H9 (cell line): ENCODE results near the gene PIK3C2A. TPM values are rescaled to one million over a fixed set of nuclear protein-coding genes. Genes with fewer than 3 reads are reported as not detected.

Experiments used
- DNase-seq: peaks from one replicate; pipeline ENCODE4 v3.0.0-alpha.2; 2017
- H2AFZ ChIP-seq: one replicate; pipeline ENCODE4 v1.6.1; 2013; ENCODE audit warnings: mild to moderate bottlenecking, low read length, control low read depth, moderate library complexity
- H2AK5ac ChIP-seq: 2 replicates; pipeline ENCODE4 v1.6.1; 2013; ENCODE audit warnings: low read length, control low read depth, mixed read lengths; ENCODE audit not compliant: insufficient read length
- H2BK120ac ChIP-seq: one replicate; pipeline ENCODE4 v1.6.1; 2013; ENCODE audit warnings: low read depth, mild to moderate bottlenecking, low read length, control low read depth, inconsistent platforms; ENCODE audit not compliant: poor library complexity, severe bottlenecking
- H2BK12ac ChIP-seq: 2 replicates; pipeline ENCODE4 v1.6.1; 2013; ENCODE audit warnings: low read length, control low read depth, mixed read lengths, low read depth; ENCODE audit not compliant: insufficient read length
- H2BK15ac ChIP-seq: 2 replicates; pipeline ENCODE4 v1.6.1; 2013; ENCODE audit warnings: low read depth, low read length, control low read depth
- H2BK20ac ChIP-seq: one replicate; pipeline ENCODE4 v1.6.1; 2013; ENCODE audit warnings: low read depth, mild to moderate bottlenecking, low read length, control low read depth, inconsistent platforms; ENCODE audit not compliant: poor library complexity, severe bottlenecking
- H2BK5ac ChIP-seq: 2 replicates; pipeline ENCODE4 v1.6.1; 2013; ENCODE audit warnings: low read length, control low read depth, mixed read lengths; ENCODE audit not compliant: insufficient read length
- H3K14ac ChIP-seq: 2 replicates; pipeline ENCODE4 v1.6.1; 2013; ENCODE audit warnings: low read length, control low read depth; ENCODE audit not compliant: insufficient read depth
- H3K18ac ChIP-seq: 2 replicates; pipeline ENCODE4 v1.6.1; 2013; ENCODE audit warnings: low read depth, mild to moderate bottlenecking, mixed read lengths, low read length, control low read depth; ENCODE audit not compliant: insufficient read length
- H3K23ac ChIP-seq: 2 replicates; pipeline ENCODE4 v1.6.1; 2013; ENCODE audit warnings: low read length, control low read depth, mixed read lengths, low read depth; ENCODE audit not compliant: insufficient read length
- H3K23me2 ChIP-seq: 2 replicates; pipeline ENCODE4 v1.6.1; 2013; ENCODE audit warnings: low read depth, mild to moderate bottlenecking, mixed read lengths, low read length, control low read depth; ENCODE audit not compliant: insufficient read length, poor library complexity, severe bottlenecking
- H3K27ac ChIP-seq: 2 replicates; pipeline ENCODE4 v1.5.1; 2013; ENCODE audit warnings: low read length, control low read depth, mixed read lengths, low read depth; ENCODE audit not compliant: insufficient read length
- H3K27me3 ChIP-seq: 2 replicates; pipeline ENCODE4 v1.6.1; 2013; ENCODE audit warnings: low read length, control low read depth, inconsistent platforms; ENCODE audit not compliant: insufficient read depth
- H3K4ac ChIP-seq: 2 replicates; pipeline ENCODE4 v1.6.1; 2013; ENCODE audit warnings: low read depth, mild to moderate bottlenecking, control low read depth, inconsistent platforms, low read length, moderate library complexity
- H3K4me1 ChIP-seq: 2 replicates; pipeline ENCODE4 v1.6.1; 2013; ENCODE audit warnings: low read length, control low read depth, inconsistent platforms; ENCODE audit not compliant: insufficient read depth
- H3K4me2 ChIP-seq: 2 replicates; pipeline ENCODE4 v1.6.1; 2013; ENCODE audit warnings: low read length, control low read depth, mixed read lengths; ENCODE audit not compliant: insufficient read length, insufficient read depth
- H3K56ac ChIP-seq: 2 replicates; pipeline ENCODE4 v1.6.1; 2013; ENCODE audit warnings: low read depth, mild to moderate bottlenecking, mixed read lengths, low read length, control low read depth; ENCODE audit not compliant: insufficient read length
- H3K79me1 ChIP-seq: 2 replicates; pipeline ENCODE4 v1.6.1; 2013; ENCODE audit warnings: low read depth, mild to moderate bottlenecking, moderate library complexity, low read length, control low read depth, inconsistent platforms; ENCODE audit not compliant: insufficient read depth, poor library complexity, severe bottlenecking
- H3K79me2 ChIP-seq: 2 replicates; pipeline ENCODE4 v1.6.1; 2013; ENCODE audit warnings: low read length, control low read depth, inconsistent platforms; ENCODE audit not compliant: insufficient read depth
- H3K9ac ChIP-seq: 2 replicates; pipeline ENCODE4 v1.6.1; 2013; ENCODE audit warnings: low read length, control low read depth, mixed read lengths; ENCODE audit not compliant: insufficient read length; ENCODE audit errors: extremely low read depth
- H3K9me3 ChIP-seq: one replicate; pipeline ENCODE4 v1.6.1; 2013; ENCODE audit warnings: low read depth, low read length, inconsistent platforms; ENCODE audit not compliant: control insufficient read depth
- H3T11ph ChIP-seq: one replicate; pipeline ENCODE4 v1.6.1; 2013; ENCODE audit warnings: mild to moderate bottlenecking, low read length, control low read depth, inconsistent platforms
- H4K20me1 ChIP-seq: one replicate; pipeline ENCODE4 v1.6.1; 2013; ENCODE audit not compliant: control insufficient read depth, insufficient read length, insufficient read depth
- H4K5ac ChIP-seq: 2 replicates; pipeline ENCODE4 v1.6.1; 2013; ENCODE audit warnings: low read depth, mild to moderate bottlenecking, mixed read lengths, low read length, control low read depth; ENCODE audit not compliant: insufficient read length
- H4K8ac ChIP-seq: replicated peaks from 2 replicates; pipeline ENCODE4 v1.6.1; 2013; ENCODE audit warnings: low read length, control low read depth, mixed read lengths, low read depth; ENCODE audit not compliant: insufficient read length
- H4K91ac ChIP-seq: 2 replicates; pipeline ENCODE4 v1.6.1; 2013; ENCODE audit warnings: low read depth, mild to moderate bottlenecking, moderate library complexity, mixed read lengths, low read length, control low read depth; ENCODE audit not compliant: insufficient read length
- H3K27ac Mint-ChIP-seq, 3 experiments: 2 replicates in 2 of 3; 3 replicates in 1 of 3; pipeline ENCODE4 v1.8.0; 2020 to 2021; ENCODE audit warnings: mixed read lengths in 3 of 3, mild to moderate bottlenecking in 1 of 3, moderate library complexity in 1 of 3
- H3K27me3 Mint-ChIP-seq: 2 replicates; pipeline ENCODE4 v1.8.0; 2021; ENCODE audit warnings: low read depth, mild to moderate bottlenecking, moderate library complexity, mixed read lengths
- H3K36me3 Mint-ChIP-seq, 3 experiments: 2 replicates in 2 of 3; 3 replicates in 1 of 3; pipeline ENCODE4 v1.8.0; 2020 to 2021; ENCODE audit warnings: low read depth in 3 of 3, mixed read lengths in 3 of 3; ENCODE audit not compliant: insufficient read depth in 1 of 3
- H3K4me1 Mint-ChIP-seq, 2 experiments: 2 replicates each; pipeline ENCODE4 v1.8.0; 2020; ENCODE audit warnings: mixed read lengths in 2 of 2
- H3K4me3 Mint-ChIP-seq, 2 experiments: 2 replicates in 1 of 2; 3 replicates in 1 of 2; pipeline ENCODE4 v1.8.0; 2020 to 2021; ENCODE audit warnings: mild to moderate bottlenecking in 2 of 2, mixed read lengths in 2 of 2, moderate library complexity in 1 of 2
- H3K9me3 Mint-ChIP-seq, 2 experiments: 2 replicates in 1 of 2; 3 replicates in 1 of 2; pipeline ENCODE4 v1.8.0; 2020; ENCODE audit warnings: mild to moderate bottlenecking in 2 of 2, mixed read lengths in 2 of 2, moderate library complexity in 1 of 2
- WGBS: extraction: QIAGEN DNeasy Blood & Tissue Kit; methylation state at CpG from one replicate; pipeline ENCODE4 v1.1.7; 2013; ENCODE audit warnings: missing lambda C conversion rate, low lambda C conversion rate, mixed read lengths; ENCODE audit not compliant: insufficient read length; ENCODE audit errors: extremely low coverage; 5-methylcytosine and 5-hydroxymethylcytosine counted together
- total RNA-seq: library from RNA; stranded (reverse); gene quantifications from 2 replicates; pipeline ENCODE4 v1.2.1, GENCODE V29; 2021
- TF ChIP-seq, protein P1 (sequence below): fragments of 200-600 bp; sonication (generic); conservative IDR thresholded peaks from 3 replicates; pipeline ENCODE4 v1.8.0; 2021; ENCODE audit warnings: antibody characterized with exemption, mild to moderate bottlenecking

Gene PIK3C2A
- total RNA-seq, 1 experiment from 2014 or later: 82.6 TPM

- Mint-ChIP-seq H3K27ac (no peak overlapping the region), H3K4me1 (peaks cover 17 to 23% of the 10 kb centered on the region in 2 experiments), H3K36me3 (peaks cover 20 to 34% (median 23%) of the 10 kb centered on the region in 3 experiments), H3K4me3 (no peak overlapping the region), H3K9me3 (no peaks in the 10 kb centered on the region), H3K27me3 (no peaks in the 10 kb centered on the region)
- no peak for DNase-seq
- no peak overlapping the region for H3K14ac ChIP-seq
- no peaks in the 10 kb centered on the region for H3K9me3 ChIP-seq
- no peak overlapping the region for H4K91ac ChIP-seq
- H3K56ac ChIP-seq: no peak overlapping the region
- no peaks in the 10 kb centered on the region for H3K27me3 ChIP-seq
- no peak overlapping the region for H2BK120ac ChIP-seq
- no peak overlapping the region for H2BK5ac ChIP-seq
- WGBS: no CpG with 5 or more reads among the region's 1 CpG
- H4K20me1 ChIP-seq: no peaks in the 10 kb centered on the region
- H4K5ac ChIP-seq: no peak overlapping the region
- H2BK15ac ChIP-seq: no peak overlapping the region
- no peak overlapping the region for H3K18ac ChIP-seq
- H2BK12ac ChIP-seq: no peak overlapping the region
- H3K79me1 ChIP-seq: peaks cover 6% of the 10 kb centered on the region
- no peaks in the 10 kb centered on the region for H3K23me2 ChIP-seq
- H3K9ac ChIP-seq: no peak overlapping the region
- H3K4ac ChIP-seq: no peak overlapping the region
- no peak overlapping the region for H2AFZ ChIP-seq
- no peak overlapping the region for H4K8ac ChIP-seq
- H3K27ac ChIP-seq: no peak overlapping the region
- no peak overlapping the region for H2AK5ac ChIP-seq
- no peak overlapping the region for H3K4me2 ChIP-seq
- peaks cover 3% of the 10 kb centered on the region; the same call in 1 of the 2 replicates for H3K4me1 ChIP-seq
- no peak overlapping the region for H3T11ph ChIP-seq
- TF ChIP-seq, protein P1, sequence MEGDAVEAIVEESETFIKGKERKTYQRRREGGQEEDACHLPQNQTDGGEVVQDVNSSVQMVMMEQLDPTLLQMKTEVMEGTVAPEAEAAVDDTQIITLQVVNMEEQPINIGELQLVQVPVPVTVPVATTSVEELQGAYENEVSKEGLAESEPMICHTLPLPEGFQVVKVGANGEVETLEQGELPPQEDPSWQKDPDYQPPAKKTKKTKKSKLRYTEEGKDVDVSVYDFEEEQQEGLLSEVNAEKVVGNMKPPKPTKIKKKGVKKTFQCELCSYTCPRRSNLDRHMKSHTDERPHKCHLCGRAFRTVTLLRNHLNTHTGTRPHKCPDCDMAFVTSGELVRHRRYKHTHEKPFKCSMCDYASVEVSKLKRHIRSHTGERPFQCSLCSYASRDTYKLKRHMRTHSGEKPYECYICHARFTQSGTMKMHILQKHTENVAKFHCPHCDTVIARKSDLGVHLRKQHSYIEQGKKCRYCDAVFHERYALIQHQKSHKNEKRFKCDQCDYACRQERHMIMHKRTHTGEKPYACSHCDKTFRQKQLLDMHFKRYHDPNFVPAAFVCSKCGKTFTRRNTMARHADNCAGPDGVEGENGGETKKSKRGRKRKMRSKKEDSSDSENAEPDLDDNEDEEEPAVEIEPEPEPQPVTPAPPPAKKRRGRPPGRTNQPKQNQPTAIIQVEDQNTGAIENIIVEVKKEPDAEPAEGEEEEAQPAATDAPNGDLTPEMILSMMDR: no peak
- peaks cover 9% of the 10 kb centered on the region; the same call in 1 of the 2 replicates for H3K79me2 ChIP-seq
- no peak overlapping the region for H2BK20ac ChIP-seq
- H3K23ac ChIP-seq: no peak overlapping the region
Measured at GRCh38 chr11:17169876-17170275, 37.9 kb downstream of the PIK3C2A start.
